GM18858 (cell line): ENCODE results near the gene PHF21A.

Experiments
- ATAC-seq: cut with Tn5 transposase; IDR thresholded peaks from one replicate; pipeline ENCODE4 v1.9.1; 2021; ENCODE audit not compliant: unreplicated experiment

Gene PHF21A

DNA sequence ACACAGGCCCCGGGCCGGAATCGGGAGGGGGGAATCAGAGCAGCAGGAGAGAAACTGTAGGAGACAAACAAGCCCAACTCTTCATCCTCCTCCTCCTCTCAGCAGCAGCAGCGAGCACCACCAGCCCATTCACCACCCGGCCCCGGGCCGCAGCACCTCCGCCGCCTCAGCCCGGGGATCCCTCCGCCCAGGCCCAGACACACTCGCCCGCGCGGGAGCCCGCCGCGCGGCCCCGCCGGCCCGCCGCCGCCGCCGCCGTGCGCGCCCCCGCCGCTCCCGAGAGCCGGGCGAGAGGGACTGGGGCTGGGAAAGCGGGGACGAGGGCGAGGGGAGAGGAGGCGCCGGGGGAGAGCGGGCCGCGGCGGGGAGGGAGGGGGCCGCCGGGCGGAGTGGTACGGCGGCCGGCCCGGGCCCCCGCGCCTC, at the start of gene PHF21A:
Gene PHF21A, minus strand, starts transcription at position 154 of the 423 bp plus-strand sequence. CDS start 37,235 bp downstream, outside the sequence.
- ATAC-seq: peak; percentile 33

DNA sequence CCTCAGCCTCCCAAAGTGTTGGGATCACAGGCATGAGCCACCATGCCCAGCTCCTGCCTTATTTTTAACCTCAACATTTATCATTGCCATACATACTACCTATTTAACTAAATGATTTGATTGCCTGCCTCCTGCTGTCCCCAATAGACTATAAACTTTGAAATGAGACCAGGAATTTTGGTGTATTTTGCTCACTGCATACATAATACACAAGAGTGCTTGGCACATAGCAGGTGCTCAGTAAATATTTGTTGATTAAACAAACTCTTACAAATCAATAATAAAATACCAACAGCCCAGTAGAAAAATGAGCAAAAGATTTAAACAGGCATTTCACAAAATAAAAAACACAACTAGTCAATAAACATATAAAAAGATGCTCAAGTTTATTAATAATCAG, 49.5 kb upstream of the PHF21A start:
- ATAC-seq: no peak

DNA sequence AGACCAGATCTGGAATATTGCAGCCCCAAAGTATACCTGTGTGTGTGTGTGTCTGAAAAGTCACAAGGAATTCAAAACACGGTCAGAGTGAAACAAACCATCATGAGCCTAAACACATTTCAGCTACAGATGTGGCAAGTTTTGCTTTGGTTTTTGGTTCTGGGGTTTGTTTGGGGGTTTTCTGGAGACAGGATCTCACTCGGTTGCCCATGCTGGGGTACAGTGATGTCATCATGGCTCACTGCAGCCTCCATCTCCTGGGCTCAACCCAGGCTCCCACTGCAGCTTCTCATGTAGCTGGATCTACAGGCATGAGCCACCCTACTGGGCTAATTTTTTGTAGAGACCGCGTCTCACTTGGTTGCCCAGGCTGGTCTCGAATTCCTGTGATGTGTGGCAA, 41.4 kb upstream of the PHF21A start:
- no peak for ATAC-seq

DNA sequence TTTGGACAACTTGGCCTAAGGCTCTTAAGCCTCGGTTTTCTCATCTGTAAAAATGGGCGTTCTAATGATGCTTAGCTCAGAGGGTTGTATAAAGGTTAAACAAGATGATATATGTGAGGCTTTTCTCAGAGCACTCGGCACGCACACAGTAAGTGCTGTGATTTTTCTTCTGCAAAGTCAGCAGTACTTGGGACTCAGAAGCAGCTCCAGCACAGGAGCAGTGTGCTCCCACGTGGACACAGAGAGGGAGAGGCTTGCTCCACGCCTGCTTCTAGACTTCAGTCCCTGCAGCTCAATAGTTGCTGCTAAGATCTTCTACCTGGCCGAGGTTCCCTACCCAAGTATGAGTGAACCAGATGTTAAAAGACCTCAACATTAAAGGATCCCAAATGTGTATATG, 39.9 kb upstream of the PHF21A start:
- ATAC-seq: no peak

DNA sequence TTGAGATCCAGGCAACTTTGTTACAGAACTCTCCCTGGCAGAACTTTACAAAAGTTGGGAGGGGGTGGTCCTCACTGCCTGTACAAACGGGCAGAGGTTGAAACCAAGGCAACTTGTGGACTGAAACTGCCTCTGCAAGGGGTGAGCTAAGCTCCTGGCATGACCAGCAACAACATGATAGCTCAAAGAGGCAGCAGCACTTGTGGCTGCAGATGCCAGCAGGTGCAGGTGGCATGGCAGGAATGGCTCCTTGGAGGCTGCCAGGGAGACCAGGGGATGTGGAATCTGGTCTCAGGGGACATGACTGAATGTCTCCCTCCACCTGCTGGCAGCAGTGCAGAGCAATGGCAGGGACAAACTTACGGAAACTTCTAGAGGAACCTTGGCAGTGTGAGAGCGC, 38.8 kb upstream of the PHF21A start:
- no peak for ATAC-seq

DNA sequence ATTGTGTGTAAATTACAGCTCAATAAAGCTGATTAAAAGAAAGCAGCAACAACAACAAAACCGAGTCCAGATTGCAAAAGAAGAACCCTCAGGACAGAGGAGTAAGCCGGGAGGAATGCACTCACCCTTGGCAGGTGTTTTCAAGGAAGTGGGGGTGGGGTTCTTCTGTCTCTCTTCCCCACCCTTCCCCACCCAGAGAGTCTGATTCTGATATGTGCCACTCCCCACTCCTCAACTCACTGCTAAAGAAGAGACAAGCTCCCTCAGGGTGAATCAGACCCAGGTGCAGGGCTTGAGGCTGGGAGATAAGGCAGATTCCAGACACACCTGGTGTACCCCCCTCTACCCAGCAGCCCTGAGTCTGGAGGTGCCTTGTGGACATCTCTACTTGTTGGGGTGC, 38.4 kb upstream of the PHF21A start:
- ATAC-seq: no peak

DNA sequence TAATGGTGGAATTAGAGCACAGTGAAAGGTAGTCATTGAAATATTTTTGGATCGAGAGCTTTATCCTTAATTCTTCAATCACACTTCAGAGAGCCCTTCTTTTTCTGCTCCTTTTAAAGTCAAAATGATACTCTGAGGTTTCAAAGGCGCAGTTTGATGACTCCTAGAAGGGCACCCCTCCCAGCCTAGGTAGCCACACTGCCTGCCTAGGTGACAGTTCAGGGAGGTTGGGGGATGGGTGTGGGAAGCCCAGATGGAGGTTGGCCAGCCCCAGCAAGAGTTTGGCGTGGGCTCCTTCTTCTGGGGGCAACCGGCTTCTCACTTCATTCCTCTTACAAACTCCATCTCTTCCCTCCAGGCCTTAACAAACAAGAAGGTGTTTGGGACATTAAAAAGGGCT, 28.6 kb upstream of the PHF21A start:
- no peak for ATAC-seq

DNA sequence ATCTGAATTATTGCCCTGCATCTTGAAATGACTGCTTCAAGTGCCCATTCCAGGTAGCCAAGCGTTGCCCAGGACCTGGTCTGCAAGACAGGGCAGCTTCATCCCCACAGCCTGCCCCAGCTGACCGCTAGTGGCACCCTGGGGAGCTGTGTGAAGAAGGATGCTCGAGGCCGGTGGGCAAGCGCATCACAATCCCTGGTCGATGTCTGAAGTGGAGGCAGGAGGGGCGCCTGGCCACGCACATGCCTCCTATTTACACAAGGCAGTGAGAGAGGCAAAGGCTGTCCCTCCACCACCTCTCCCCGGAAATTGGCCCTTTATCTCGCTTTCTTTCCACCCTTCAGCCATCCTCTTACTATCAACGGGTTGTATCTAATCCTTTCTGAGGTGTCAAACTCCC, 28.1 kb upstream of the PHF21A start:
- ATAC-seq: no peak

DNA sequence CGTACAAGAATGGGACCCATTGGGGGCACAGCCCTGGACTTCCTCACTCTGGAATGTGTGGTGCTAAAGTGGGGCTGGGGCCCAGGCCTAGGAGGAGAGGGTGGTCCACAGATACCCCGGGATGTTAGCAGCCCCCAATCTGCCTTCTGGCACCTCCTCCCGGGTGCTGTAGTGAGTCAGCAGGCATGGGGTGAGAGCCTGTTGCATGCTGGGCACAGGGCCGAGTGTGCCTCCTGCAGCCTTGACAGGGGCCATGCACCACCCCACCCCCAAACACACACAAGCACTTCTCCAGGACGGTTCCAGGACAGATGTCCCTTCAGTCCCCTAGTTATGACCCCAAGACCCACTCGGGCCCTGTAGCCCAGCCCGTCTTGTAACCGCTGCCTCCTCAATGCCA, 23.5 kb upstream of the PHF21A start:
- no peak for ATAC-seq

DNA sequence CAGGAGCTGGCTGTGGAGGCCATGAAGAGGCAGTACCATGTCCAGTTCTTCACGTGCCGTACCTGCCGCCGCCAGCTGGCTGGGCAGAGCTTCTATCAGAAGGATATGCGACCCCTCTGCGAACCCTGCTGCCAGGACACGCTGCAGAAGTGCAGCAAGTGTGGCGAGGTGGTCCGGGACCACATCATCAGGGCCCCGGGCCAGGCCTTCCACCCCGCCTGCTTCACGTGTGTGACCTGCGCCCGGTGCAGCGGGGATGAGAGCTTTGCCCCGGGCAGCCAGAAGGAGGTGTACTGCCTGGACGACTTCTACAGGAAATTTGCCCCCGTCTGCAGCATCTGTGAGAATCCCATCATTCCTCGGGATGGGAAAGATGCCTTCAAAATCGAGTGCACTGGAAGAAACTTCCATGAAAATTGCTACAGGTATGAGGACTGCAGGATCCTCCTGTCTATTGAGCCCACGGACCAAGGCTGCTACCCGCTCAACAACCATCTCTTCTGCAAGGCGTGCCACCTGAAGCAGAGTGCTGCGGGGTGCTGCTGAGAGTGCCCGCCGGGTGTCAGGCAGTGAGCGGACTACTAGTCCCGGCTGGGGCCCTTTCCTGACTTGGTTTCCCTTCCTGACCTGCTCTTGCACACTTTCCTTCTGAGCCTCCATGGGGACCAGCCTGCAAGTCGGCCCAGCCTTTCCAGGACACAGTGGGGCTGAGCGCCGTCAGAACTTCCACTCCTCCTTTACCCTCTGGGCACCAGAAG, 22.0 kb upstream of the PHF21A start:
- ATAC-seq: no peak

DNA sequence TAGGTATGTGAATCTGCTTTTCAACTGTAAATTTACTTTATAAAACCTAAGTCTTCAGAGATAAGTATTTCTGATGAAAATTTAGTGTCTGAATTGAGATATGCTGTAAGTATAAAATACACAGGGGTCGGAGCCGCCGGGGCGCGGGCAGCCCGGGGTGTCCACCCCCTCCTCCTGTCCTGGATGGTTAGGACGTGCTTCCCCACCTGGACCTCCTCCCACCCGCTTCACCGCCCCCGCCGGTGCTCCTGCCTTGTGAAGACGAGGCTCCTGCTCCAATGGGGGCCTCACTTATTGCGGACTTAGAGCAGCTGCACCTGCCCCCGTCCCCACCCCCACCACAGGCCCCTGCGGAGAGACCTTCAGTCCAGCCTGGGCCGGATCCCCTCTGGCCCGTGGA, 21.3 kb upstream of the PHF21A start:
- ATAC-seq: no peak

DNA sequence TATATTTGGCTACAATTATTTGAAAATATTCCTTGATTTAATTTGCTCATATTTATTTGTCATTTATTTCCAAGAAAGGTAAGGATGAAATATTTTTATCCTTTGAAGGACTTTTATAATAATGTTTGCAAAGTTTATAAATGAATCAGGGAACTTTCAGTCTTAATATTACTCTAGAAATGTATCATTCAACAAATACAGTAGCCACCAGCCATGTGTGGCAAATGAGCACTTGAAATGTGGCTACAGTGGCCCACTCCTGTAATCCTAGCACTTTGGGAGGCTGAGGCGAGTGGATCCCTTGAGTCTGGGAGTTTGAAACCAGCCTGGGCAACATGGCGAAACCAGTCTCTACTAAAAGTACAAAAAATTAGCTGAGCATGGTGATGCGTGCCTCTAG, 20.3 kb upstream of the PHF21A start:
- no peak for ATAC-seq

DNA sequence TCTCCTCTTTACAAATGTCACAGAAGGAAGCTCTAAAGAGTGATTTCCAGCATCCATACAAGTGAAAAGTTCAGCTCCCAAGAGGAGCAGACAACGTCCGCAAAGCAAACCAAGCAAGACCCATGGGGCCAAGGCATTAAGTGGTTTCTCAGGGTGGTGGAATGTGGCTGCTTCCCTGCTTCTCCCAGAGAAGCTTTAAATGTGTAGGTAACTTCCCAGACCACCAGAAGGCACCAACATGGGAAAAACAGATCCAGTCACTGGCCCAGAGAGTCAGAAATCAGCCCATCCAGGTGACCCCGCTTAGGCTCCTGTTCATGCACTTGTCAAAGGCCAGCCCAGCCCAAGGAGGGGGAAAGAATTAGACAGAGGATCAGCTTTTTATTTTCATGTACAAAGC, 13.3 kb upstream of the PHF21A start:
- no peak for ATAC-seq

DNA sequence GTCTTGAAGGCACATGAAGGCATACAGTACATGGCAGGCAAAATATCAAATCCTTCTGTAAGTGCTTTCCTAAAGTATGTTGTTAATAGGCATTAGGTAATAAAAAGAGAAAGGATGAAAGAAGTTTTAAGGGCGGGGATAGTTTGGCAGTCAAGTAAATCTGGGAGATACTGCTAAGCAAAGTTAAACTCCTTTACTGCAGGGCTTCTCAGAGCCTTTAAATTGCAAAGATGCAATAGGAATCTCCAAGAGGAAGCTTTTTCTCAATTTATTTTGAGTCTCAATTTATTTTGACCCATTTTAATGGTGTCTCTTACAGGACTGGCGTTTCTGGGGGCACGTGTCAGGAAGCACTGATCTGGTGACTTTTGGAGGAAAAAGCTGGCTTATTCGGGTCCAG, 12.8 kb upstream of the PHF21A start:
- no peak for ATAC-seq

DNA sequence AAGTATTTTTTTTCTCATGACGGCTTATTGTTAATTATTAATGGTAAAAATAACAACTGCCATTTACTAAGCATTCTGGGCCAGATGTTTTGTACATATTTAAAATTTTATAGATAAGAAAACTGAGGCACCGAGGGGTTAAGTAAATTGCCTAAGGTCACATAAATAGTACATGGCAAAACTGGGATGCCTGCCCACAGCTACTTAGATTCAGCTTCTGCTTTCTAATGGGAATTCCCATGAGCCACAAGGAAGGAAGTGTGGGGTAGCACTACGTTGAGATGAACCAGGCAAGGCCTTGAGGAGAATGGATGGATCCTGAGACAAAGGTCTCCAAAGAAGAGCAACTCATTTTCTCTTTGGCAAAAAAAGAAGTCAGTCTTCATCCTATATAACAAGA, 11.9 kb upstream of the PHF21A start:
- ATAC-seq: no peak

DNA sequence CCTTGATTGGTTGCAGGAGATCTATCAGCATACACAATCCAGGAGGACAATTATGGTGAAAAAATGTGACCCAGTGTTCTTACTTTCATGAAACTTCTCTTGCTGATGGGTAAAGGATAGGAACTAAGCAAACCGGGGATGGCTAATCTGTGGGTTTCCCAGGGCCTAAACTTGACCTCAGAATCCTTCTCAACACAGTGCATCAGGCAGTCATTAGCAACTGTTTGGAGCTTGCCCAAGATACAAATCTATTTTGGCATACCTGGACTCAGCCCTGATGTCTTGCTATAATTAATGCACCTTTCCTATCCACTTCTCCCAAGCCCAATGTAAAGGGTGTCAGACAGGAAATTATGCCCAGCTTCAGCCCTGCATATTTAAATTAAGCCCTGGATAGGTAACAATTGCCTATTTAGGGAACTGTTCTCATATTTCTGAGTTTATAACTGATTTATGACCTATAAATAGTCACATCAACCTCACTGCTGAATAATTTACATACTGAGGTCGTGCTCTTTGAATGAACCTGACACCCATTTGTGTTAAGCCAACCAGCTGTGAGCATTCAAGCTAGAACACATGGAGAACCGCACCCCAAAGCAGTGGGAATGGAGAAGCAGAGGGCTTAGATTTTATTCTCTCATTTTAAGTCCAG, 9.2 kb upstream of the PHF21A start:
- ATAC-seq: no peak

DNA sequence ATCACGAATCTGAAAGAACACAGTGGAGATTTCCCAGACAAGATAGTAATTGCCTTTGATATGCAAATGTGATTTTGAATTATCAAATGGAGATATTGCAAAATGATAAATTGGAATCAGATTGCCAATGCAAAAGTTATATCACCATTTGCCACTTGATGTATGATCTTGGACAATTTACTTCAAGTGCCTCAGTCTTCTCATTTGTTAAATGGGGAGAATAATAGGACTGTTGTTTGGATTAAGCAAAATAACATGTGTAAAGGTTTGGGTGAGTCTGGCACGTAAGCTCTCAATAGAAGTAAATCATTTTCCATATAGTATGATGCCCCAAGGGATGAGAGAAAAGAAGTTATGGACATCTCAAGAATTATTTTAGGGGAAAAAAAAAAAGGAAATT, 7.9 kb upstream of the PHF21A start:
- ATAC-seq: no peak

DNA sequence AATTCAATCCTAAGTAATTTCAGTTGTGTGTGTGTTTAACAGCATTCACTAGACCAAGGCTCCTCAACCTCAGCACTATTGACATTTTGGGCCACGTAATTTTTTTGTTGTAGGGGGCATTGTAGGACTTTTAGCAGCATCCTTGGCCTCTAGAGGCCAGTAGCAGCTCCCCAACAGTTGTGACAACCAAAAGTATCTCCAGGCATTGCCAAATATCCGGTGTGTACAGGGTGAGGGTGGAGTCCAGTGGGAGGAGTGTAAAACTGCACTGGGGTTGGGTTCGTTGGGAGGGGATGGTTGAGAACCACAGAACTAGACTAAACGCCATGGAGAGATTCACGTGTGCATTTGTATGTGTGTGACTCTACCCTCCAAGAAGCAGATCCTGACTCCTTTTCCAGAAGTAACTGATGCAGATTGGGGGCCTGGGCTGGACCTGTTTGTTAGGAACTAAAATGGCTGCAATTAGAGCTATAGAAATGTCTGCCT, 5.9 kb upstream of the PHF21A start:
- peak; percentile 84 for ATAC-seq

DNA sequence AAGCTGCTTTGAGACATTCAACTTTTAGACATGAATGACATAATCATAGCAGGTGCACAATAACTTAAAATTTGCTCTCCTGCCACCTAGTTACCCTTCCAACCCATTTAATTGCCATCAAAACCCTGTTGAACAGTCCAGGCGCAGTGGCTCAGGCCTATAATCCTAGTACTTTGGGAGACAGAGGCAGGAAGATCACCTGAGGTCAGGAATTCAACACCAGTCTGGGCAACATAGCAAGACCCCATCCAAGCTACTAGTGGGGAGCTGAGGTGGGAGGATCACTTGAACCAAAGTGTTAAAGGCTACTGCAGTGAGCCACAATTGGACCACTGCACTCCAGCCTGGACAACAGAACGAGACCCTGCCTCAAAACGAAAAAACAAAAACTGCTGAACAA, 4.0 kb upstream of the PHF21A start:
- ATAC-seq: no peak

DNA sequence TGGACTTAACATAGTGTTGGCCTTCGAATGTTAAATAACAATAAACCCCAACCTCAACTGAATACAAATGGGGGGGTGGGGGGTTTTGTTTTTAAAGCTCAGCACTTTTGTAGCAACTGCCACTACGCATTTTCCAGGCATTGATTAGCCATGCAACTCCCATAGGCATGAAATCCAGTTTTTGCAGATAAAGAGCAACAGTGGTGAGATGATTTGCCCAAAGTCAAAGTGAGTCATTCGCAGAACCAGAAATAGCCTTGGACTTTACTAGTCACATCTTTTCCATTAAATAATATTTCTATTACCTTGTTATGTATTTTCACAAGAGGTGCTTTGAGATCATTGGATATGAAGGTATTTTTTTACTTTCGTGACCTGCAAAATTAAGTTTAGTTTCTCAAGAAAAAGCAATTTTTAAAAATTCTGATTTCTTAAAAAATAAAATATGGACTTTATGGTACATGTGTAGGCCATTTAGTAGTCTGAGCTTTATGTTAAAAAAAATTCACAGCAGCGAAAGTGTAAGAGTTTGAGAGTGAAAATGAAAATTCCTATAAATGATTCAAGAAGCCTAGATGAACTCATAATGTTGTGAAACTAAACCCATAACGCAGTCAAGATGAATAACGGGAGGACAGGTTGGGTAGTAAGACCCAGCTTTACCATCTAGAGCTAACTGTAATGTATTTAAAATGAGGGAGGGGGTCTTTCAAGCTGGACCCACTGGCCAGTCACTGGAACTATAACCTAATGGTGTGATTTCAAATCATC, 1.9 kb upstream of the PHF21A start:
- no peak for ATAC-seq

DNA sequence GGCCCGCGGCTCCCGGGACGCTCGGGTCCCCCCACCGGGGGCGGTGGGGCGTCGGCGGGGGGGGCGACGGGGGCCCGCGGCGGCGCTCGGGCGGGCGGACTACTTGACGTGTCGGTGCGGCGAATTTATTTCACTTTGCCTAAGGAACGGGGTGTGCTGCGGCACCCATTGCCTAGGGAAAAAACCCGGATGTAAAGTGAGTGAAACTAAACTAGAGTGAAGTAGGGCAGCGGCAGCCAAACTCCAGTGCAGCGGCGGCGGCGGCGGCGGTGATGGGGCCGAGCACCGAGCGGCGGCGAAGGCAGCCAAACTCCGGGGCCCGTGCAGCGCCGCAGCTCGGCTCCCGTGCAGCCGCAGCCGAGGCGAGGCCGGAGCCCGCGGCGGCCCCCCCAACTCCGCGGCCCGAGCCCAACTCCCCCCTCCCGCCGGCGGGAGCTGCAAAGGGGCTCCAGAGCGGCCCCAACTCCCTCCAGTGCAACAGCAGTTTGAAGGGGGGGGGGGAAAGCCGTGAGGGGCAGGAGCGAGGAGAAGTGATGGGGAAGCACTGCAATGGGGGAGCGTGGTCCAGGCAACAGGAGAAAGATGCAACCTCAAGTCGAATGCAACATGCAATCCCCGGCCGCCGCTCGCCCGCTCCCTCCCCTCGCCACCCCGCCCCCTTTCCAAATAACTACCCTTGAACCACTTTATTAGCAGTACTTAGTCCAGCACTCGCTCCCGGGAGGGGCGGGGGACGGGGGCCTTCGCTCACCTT, 647 bp upstream of the PHF21A start:
- peak; percentile 34 for ATAC-seq
